Stimulated activated CD8-positive, alpha-beta memory T cell treated with anti-CD3 and anti-CD28 coated beads, Interleukin-7, amount 100 ng/mL, for 48 hours (primary cell): ENCODE results near the gene TRAF7.
"Not testable (repeated sequence)": the region's sequence is repeated elsewhere in the genome, so short reads cannot be mapped to it uniquely, and the experiment has no call there.

Source experiments
- DNase-seq, 2 donors: peaks; one replicate each; pipeline ENCODE4 v3.0.0-alpha.2; 2020; ENCODE audit warnings: low read depth in 1 of 2; ENCODE audit errors: extremely low read depth in 1 of 2

TRAF7 gene

DNA sequence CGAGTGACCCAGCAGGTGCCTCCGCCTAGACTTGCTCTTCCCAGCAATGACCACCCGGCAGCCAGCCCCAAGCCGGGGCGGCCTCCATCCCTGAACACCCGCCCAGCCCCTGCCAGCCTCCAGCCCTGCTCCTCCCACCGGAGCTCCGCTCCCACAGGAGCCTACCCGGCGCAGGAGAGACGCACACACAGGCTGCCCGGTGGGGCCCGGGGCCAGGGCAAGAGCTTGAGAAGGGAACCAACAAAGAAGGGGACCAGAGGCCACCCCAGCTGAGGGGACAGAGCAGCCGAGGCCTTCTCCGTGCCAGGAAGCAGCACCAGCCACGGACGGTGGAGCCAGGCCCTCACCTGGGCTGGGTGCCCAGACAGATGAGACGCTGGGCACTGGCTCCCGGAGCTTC lies 33.7 kb upstream of the TRAF7 start:
- DNase-seq, result no peak

DNA sequence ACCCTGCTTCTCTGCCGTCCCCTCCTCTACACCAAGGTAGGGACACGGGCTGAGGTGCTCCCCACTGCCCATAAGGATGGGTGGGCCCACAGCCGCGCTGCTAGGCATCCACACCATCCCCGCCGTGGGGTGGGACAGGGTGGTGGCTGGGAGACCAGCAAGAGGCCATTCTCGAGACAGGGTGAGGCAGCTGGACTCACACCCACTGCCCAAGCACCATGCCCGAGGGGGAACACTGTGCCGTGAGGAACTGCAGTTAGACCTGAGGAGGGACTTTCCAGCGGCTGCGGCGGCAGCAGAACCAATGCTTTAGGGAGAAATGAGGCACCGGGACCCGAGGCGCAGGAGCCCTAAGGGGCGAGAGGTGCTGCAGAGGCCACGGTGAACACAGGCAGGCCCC lies 33.2 kb upstream of the TRAF7 start:
- DNase-seq, result no peak

DNA sequence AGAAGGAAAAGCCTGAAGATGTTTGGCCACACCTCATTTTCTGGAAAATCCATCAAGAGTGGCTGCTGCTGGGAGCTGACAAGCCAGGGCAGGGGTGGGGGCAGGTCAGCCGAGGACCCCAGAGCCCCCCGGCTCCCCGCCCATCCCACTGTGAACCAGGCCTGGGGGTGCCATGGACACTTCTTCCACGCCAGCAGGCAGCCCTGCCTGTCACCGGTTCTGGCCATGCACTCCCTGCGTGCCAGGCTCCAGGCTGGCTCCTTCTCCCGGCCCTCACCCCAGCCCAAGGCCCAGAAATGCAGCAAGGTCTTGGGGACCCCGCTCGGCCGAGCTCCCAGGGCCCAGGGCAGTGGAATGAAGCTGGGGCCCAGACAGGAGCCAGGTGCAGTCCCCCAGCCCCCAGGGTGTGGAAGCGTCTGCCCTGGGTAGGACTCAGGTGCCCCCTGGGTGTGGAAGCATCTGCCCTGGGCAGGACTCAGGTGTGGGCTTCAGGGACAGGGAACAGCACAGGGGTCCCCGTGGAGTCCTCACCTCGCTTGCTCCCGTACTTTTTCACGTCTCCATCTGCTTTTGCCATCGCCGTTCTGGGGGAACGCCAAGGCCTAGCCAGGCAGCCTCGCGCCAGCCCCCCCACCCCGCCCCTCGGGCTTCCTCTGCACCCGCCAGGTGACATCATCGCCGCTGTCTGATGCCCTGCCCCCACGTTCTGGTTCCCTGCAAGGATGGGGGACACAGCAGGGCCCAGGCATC lies 32.5 kb upstream of the TRAF7 start:
- DNase-seq, result not testable (repeated sequence)

DNA sequence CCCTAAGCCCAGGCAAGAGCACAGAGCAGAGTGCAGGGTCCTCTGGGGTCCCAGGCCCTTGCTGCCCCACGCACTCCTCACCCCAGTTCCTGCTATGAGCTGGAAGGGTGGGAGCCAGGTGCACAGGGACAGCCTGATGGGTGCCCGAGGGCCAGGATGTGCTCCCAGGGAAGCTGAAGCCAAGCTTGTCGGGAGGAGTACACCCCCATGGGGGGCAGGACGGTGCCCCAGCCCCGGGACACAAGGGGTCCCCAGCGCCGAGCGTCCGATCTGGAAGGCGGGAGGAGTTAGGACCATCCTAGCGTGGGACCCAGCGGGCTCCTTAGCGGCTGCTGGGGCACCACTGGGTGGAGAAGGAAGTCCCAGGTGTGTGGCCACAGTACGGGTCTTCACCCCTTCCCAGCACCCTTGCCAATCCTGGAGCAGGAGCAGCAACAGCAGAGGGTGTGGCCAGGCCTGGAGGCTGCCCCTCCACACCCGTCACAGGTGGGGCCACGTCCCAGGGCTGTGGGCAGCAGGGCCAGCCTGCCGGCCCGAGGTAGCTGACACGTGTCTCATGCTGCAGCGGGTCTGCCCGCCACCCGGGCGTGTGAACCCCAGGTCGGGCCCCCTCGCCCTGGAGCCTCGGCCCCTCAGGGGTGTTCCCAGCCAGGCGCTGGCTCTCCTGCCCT lies 31.7 kb upstream of the TRAF7 start:
- not testable (repeated sequence) for DNase-seq

DNA sequence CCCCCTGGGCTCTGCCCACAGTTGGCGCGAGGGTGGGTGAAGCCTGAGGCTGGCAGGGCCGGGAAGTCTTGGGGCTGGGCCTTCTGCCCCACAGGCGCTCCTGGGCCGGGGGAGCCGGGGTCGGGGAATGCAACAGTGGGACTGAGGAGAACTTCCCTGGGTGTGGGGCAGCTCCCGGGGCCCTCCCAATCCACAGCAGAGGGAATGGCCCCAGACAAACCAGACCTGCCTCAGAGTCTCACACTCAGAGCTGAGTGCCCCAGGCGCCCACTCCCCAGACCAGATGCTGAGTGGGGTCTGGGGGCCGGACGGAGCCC lies 31.2 kb upstream of the TRAF7 start:
- DNase-seq, result not testable (repeated sequence)

DNA sequence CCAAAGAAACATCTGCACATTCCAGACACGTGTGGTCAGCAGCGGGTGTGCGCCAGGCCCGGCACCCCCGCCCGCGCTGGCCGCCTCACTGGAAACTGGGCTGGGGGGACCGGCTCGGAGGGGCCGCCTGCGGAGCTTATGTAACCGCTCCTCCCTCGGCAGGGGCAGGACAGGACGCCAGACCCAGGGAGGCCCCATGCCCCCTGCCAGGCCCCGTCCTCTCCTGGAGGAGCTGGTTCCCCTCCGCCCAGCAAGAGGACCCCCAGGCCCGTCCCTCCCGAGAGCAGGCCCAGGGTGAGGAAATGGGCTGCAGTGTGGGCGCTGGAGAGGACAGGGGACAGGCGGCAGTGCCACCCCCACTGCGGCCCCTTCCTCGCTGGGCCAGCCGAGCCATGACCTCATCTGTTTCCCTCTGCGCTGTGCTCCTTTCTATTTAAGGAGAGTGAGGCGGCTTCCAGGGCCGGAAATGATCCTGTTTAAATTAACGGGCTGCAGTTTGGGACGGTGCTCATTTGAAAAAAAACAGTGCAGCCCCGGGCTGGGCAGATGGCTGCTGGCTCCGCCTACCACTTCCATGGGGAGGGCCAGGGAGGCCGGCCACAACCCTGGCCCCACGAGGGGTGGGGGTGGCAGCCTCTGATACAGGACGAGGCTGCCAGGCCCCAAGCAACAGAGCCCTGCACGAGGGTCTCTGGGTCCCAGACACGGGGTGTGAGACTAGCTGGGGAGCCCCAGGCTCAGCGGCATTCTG lies 30.7 kb upstream of the TRAF7 start:
- not testable (repeated sequence) for DNase-seq

DNA sequence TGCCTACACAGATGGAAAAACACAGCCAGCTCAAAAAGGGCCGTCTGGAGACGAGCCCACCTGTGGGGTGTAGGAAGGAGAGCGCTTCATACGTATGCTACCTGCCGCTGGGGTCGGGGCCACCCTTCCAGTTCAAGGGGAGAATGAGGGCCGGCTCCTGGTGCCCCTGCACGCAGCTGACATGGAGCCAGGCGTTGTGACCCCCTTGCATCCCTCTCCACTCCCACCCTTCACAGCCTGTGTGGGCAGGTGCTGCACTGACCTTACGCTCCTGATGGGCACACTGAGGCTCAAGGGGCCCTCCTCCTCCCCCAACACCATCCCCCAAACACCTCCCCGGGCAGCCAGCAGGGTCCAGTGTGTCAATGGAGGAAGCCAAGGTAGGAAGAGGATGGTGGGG lies 30.0 kb upstream of the TRAF7 start:
- DNase-seq, result not testable (repeated sequence)

DNA sequence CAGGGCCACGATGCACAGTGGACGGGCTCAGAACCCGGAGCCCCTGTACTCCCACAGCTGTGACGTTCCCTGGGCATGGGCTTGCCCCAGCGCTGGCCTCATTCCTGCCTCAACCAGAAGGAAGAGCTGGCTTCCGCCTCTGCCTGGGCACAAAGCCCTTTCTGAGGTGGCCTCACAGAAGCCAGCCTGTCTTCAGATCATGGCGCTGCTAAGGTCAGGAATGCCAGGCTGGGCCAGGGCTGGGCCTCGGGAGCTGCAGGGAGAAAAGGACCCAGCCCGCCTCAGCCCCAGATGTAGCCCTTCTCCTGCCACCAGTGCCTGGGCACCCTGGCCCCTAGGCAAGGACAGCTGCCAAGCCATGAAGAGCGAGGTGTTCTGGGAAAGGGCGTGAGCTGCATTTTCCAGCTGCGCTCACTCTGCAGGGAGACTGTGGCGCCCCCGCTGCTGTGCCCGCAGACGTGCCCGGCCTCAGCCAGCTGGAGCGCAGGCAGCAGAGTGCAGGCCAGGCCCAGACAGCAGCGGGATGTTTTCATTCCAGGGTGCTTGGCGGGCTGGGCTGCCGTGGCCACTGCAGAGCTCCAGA lies 29.3 kb upstream of the TRAF7 start:
- DNase-seq, result not testable (repeated sequence)

DNA sequence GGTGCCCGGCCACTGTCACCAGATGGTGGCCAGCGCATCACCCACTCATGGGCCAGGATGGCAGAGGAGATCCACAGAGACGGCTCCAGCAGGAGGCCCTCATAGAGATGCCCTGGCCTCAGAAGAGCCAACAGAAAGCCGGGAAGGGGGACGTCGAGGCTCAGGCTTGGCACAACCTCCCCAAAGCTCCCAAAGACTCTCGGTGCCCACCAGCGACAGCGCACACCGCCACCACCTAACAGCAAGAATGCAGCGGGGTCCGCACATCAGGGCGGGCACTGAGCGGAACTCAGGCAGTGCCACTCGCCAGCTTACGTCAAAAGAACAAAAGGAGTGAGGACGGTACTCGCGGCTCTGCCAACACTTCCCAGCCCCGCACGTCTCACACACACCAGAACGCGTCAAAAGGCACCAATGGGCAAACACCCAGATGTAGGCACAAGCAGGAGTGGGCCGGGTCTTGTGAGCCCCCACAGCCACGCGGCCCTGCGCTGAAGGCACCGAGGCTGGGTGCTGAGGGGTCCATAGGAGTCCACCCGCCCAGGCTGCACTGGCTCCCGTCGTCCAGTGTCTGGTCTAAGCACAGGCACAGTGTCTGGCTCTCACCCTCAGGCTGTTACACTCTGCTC lies 28.5 kb upstream of the TRAF7 start:
- not testable (repeated sequence) for DNase-seq

DNA sequence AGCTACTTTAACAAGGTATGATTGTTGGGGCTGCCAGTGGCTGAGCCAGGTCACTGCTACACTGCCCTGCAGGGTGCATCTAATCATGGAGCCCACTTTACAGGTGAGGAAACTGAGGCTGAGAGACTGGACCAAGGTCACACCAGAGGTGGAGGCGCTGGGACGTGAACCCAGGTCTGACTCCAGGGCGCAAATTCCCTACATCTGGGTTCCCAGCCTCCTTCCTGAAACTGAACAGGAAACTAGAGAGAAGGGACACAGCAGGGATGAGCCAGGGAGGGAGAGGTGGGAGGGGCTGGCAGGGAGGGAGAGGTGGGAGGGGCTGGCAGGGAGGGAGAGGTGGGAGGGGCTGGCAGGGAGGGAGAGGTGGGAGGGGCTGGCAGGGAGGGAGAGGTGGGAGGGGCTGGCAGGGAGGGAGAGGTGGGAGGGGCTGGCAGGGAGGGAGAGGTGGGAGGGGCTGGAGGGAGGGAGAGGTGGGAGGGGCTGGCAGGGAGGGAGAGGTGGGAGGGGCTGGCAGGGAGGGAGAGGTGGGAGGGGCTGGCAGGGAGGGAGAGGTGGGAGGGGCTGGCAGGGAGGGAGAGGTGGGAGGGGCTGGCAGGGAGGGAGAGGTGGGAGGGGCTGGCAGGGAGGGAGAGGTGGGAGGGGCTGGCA lies 27.8 kb upstream of the TRAF7 start:
- DNase-seq, result not testable (repeated sequence)

DNA sequence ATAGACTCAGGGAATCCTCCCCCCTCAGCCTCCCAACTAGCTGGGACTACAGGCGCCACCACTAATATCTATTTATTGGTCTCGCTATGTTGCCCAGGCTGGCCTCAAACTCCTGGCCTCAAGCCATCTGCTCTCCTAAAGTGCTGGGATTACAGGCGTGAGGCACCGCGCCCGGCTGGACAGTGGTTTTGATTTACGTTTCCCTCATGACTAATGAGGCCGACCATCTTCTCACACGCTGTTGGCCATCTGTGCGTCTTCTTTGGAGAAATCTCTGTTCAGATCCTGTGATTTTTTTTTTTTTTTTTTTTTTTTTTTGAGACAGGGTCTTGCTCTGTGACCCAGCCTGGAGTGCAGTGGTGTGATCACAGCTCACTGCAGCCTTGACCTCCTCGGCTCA lies 26.3 kb upstream of the TRAF7 start:
- DNase-seq, result not testable (repeated sequence)

DNA sequence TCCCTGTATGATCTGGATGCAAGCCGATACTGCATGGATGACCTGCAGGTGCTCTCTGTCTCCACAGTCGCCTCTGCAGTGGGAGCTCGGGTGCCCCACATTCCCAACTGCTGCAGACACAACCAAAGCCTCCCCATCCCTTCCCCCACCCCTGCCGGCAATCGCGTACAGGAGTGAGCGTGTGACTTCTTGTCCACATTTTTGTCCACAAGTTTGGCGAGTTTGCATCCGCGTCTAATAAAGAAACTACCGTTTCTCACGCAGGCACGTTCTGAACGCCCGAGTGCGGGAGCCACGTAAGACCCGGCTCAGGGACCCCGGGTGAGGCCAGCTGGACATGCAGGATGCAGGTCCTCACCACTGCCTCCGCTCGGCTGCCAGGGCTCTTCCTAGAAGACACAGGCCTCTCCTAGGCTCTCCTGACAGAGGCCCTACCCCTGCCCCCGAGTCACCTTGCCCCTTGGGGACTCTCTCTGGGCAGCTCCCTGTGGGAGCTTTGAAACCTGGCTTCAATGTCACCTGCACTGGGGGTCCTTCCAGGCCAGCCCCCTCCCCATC lies 25.6 kb upstream of the TRAF7 start:
- not testable (repeated sequence) for DNase-seq

DNA sequence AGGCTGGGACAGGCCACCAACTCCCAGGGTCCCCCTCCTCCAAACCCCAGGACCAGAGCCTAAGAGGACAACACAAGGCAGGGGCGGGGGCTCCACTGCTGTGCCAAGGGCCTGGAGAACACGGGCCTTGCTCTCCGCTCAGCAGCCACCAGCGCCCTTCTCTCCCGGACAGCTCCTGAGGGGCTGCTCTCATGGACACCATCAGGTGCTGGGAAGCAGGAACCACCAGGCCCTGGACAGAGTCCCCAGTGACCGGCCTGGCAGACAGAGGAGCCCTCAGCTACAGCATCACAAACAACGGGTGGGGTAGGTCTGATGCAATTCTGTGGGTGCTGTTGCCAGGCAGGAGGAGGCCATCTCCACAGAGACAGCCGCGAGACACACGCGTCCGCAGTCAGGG lies 21.8 kb upstream of the TRAF7 start:
- not testable (repeated sequence) for DNase-seq

DNA sequence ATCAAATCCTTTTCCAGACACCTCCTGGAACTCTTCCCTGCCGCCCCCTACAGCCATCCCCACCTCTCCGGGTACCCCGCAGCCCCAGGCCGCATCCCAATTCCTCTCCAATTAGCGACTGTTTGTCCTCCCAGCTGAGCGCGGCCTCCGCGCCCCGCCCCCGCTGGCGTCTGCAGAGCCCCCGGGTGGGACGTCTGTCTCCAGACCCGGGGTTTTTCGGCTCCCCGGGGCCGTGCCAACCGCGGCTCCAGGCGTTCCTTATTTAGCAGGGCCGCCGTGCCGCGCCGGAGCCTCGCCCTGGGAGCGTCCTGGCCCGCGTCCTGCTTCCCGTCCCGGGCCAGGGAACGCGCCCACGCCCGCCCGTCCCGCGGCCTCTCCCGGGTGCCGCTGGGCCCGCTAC lies 20.5 kb upstream of the TRAF7 start:
- DNase-seq, result not testable (repeated sequence)

DNA sequence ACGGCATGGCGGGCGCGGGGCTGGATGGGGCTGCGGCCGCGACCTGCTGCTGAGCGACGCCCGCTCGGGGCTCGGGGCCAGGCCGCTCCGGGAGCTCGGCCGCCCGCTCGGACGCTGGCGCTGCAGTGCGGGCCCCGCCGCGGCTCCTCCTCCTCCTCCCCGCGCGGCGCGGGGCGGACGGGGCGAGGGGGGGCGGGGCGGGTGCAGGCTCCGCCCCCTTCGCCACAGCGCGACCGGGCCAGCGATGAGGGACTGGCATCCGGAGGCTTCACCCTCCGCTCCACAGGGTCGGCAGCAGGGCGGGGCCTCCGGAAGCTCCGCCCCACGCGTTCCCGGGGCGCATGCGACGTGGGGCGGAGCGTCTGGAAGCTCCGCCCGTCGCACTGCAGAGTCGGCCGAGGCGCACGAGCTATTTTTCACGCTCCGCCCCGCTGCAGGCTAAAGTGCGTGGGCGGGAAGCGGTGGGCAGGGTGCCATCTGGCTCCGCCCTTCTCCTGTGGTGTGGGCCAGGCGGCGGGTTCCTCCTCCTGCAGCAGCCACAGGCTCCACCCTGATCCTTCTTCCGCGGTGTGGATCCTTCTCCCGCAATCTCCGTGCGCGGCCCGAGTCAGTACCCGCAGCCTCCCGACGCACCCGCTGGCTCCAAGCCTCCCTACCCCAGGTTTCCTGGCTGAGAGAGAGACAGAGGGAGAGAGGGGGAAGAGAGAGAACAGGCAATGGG lies 19.7 kb upstream of the TRAF7 start, which contains the start of gene PKD1:
TSS of gene PKD1 (minus strand) at position 129 of the 721 bp plus-strand sequence. CDS start 209 bp downstream, outside the sequence.
- peak; percentile 95 to 98 for DNase-seq

DNA sequence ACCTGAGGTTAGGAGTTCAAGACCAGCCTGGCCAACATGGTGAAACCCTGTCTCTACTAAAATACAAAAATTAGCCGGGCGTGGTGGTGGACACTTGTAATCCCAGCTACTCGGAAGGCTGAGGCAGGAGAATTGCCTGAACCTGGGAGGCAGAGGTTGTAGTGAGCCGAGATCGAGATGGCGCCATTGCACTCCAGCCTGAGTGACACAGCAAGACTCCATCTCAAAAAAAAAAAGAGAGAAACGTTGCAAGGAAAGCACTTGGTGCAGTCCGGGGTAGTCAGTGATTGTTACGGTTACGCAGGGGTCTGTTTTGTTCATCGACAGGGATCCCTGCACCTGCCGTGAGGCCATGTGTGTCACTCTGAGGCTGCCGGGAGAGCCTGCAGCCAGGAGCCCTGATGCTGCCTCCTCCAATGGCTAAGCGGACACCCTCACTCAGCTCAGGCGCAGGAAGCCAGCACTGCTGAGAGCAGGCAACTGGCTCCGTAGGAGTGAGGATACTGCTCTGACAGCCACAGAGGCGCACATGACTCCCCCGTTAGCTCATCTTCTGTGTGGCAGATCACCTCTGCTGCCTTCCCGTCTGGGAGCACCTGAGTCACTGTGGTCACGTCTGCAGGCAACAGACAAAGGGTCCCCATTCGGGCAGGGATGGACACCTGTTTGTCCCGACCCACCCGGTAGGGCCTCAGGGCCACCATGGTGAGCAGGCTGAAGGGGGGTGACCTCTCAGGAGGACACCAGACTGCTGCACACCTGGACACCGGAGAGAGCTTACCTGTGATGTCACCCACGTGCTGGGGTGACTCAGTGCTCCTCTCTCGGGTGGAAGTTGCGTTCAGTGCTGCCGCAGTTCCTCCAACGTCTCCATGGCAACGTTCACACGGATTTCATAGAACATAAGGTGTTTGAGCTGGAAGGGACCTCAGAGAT lies 12.4 kb upstream of the TRAF7 start:
- DNase-seq, result no peak

DNA sequence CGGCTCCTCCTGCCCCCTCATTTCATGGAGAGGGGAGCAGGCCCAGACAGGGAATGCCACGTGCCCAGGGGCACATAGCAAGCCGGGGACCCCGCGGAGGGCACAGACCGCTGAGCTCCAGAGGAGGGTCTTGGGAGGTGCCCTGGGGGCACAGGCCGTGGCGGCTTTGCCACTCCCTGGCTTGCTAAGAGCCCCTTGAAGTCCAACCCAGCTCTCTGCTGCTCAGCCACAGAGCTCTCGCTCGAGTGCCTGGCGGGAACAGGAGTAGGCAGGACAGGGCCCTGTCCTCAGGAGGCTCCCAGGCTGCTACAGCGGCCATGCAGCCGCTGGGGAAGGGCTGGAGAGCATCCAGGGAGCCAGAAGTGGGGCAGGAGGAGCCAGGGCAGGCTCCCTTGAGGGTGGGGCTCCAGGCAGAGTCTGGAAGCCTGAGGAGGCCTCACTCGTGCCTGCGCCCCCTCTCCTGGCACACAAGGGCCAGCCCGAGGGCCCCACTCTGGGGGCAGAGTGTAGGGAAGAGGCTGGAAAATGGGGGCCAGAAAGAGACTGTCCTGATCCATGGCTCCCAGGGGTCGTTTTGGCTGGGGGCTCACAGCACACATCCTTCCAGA lies 11.6 kb upstream of the TRAF7 start:
- DNase-seq, result no peak

DNA sequence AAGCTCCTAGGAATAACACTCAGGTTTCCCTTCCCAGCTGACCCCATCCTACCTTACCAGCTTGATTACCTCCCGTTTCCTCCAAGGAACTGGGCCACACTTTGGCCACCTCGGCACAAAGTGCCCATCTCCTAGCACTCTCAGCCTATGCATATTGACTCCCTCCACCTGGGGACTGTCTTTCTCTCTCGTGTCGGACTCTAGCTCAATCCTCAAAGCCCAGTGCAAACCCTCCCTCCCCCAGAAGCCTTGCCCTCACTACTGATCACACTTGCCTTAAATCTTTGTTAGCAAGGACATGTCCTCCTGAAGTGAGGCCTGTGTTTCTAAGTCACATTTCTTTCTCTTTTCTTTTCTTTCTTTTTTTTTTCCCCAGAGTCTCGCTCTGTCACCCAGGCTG lies 9.7 kb upstream of the TRAF7 start:
- DNase-seq, result no peak
